GM23248 (cell line): ENCODE results near the gene SYNE2. TPM values are rescaled to one million over a fixed set of nuclear protein-coding genes. Genes with fewer than 3 reads are reported as not detected.
A peak's percentile ranks its signal among the peaks of the same experiment; 100 is the strongest.

ENCODE experiments used
- DNase-seq: peaks from one replicate; pipeline ENCODE4 v3.0.0-alpha.2; 2015
- H2AFZ ChIP-seq: fragments of 200-600 bp; sonication (generic); 2 replicates; pipeline ENCODE4 v1.6.1; 2016; ENCODE audit warnings: antibody characterized with exemption
- H3F3A ChIP-seq: fragments of 200-600 bp; sonication (generic); 2 replicates; pipeline ENCODE4 v1.6.1; 2016; ENCODE audit warnings: mild to moderate bottlenecking, antibody characterized with exemption, mixed run types; ENCODE audit not compliant: insufficient read depth
- H3K27ac ChIP-seq: fragments of 200-600 bp; sonication (generic); 2 replicates; pipeline ENCODE4 v1.5.1; 2016; ENCODE audit warnings: mild to moderate bottlenecking
- H3K27me3 ChIP-seq: fragments of 200-600 bp; sonication (generic); replicated peaks from 2 replicates; pipeline ENCODE4 v1.6.1; 2016; ENCODE audit warnings: mild to moderate bottlenecking; ENCODE audit not compliant: insufficient read depth
- H3K36me3 ChIP-seq: fragments of 200-600 bp; sonication (generic); 2 replicates; pipeline ENCODE4 v1.6.1; 2016; ENCODE audit warnings: low read depth, mild to moderate bottlenecking
- H3K4me1 ChIP-seq: fragments of 200-600 bp; sonication (generic); 2 replicates; pipeline ENCODE4 v1.6.1; 2016; ENCODE audit warnings: mild to moderate bottlenecking; ENCODE audit not compliant: insufficient read depth
- H3K4me2 ChIP-seq: fragments of 200-600 bp; sonication (generic); one replicate; pipeline ENCODE4 v1.6.1; 2016; ENCODE audit warnings: mild to moderate bottlenecking; ENCODE audit not compliant: unreplicated experiment
- H3K4me3 ChIP-seq: fragments of 200-600 bp; sonication (generic); 2 replicates; pipeline ENCODE4 v1.5.1; 2016; ENCODE audit warnings: mild to moderate bottlenecking
- H3K79me2 ChIP-seq: fragments of 200-600 bp; sonication (generic); 2 replicates; pipeline ENCODE4 v1.6.1; 2016; ENCODE audit warnings: mild to moderate bottlenecking; ENCODE audit not compliant: insufficient read depth
- H3K9ac ChIP-seq: fragments of 200-600 bp; sonication (generic); 2 replicates; pipeline ENCODE4 v1.6.1; 2016; ENCODE audit warnings: mild to moderate bottlenecking
- H3K9me2 ChIP-seq: fragments of 200-600 bp; sonication (generic); 2 replicates; pipeline ENCODE4 v1.6.1; 2016; ENCODE audit warnings: mixed run types, mild to moderate bottlenecking, moderate library complexity; ENCODE audit not compliant: insufficient read depth
- H3K9me3 ChIP-seq: fragments of 200-600 bp; sonication (generic); one replicate; pipeline ENCODE4 v1.6.1; 2017; ENCODE audit warnings: low read depth
- H4K20me1 ChIP-seq: fragments of 200-600 bp; sonication (generic); 2 replicates; pipeline ENCODE4 v1.6.0; 2016; ENCODE audit not compliant: insufficient read depth
- EZH2 ChIP-seq: fragments of 200-600 bp; sonication (generic); IDR thresholded peaks from 2 replicates; pipeline ENCODE4 v1.6.1; 2018; ENCODE audit warnings: antibody characterized with exemption, mild to moderate bottlenecking; ENCODE audit not compliant: insufficient read depth, poor library complexity, severe bottlenecking
- EZH2phosphoT487 ChIP-seq: fragments of 200-600 bp; sonication (generic); IDR thresholded peaks from 2 replicates; pipeline ENCODE4 v1.6.1; 2018; ENCODE audit warnings: antibody characterized with exemption, moderate library complexity, mild to moderate bottlenecking, low read depth; ENCODE audit not compliant: insufficient read depth
- WGBS, 2 experiments: methylation state at CpG; one replicate each; pipeline ENCODE4 v1.1.6; 2015 to 2017; ENCODE audit warnings: low lambda C conversion rate in 2 of 2, low coverage in 1 of 2; ENCODE audit errors: missing lambda C conversion rate in 2 of 2; 5-methylcytosine and 5-hydroxymethylcytosine counted together
- in situ Hi-C: fragments of 300-500 bp; cut with MboI; formaldehyde crosslinking; loops from 2 replicates; pipeline ENCODE4 v1.15.0; 2020
- polyA plus RNA-seq: library from polyadenylated mRNA; unstranded; fragments of >200 nt; fragmentation: Nextera tagmentation; extraction: Ambion mirVana; gene quantifications from 2 replicates; pipeline ENCODE4 v1.2.1, GENCODE V29; 2016
- total RNA-seq: library from RNA; depleted of rRNA; stranded (reverse); fragments of >200 nt; shearing (Covaris generic); gene quantifications from 2 replicates; pipeline ENCODE4 v1.2.3, GENCODE V29; 2014

The SYNE2 gene
- total and polyA plus RNA-seq, 2 experiments from 2014 or later = 2.8 to 4.4 TPM

GRCh38 chr14:63893701-63894458 lies 41.1 kb downstream of the SYNE2 start:
- Histone ChIP-seq H4K20me1 (no peaks in the 10 kb centered on the region), H3K27me3 (no peaks in the 10 kb centered on the region), H3K9ac (peak overlapping the region; percentile 12), H3K4me3 (peak overlapping the region; percentile 29), H3F3A (peaks cover 31% of the 10 kb centered on the region), H3K79me2 (no peaks in the 10 kb centered on the region), H2AFZ (peak overlapping the region; percentile 47; the same call in 1 of the 2 replicates), H3K9me3 (no peaks in the 10 kb centered on the region), H3K36me3 (no peaks in the 10 kb centered on the region), H3K9me2 (no peaks in the 10 kb centered on the region), H3K4me1 (peaks cover 28% of the 10 kb centered on the region), H3K27ac (peak overlapping the region; percentile 40; the same call in 1 of the 2 replicates), H3K4me2 (peak overlapping the region; percentile 63)
- 3 to 6% methylated on average over 5 of the region's 5 CpGs for WGBS, 2 experiments
- peak; percentile 80 for DNase-seq
- in situ Hi-C loops = no loop called here
- no peak for TF ChIP-seq EZH2

- Histone ChIP-seq H3K79me2 (no peaks in the 10 kb centered on the region), H3K36me3 (no peaks in the 10 kb centered on the region), H3K9ac (no peak overlapping the region), H3K9me2 (no peaks in the 10 kb centered on the region), H3K9me3 (no peaks in the 10 kb centered on the region), H3K4me2 (no peak overlapping the region), H3F3A (peaks cover 31% of the 10 kb centered on the region), H3K27ac (no peak overlapping the region), H4K20me1 (no peaks in the 10 kb centered on the region), H3K4me1 (peaks cover 28% of the 10 kb centered on the region), H3K27me3 (no peaks in the 10 kb centered on the region), H2AFZ (no peak overlapping the region), H3K4me3 (no peak overlapping the region)
- in situ Hi-C loops = no loop called here
- TF ChIP-seq EZH2phosphoT487 = no peak
- no peak for TF ChIP-seq EZH2
- DNase-seq = no peak
Observed at GRCh38 chr14:63895510-63895909, 42.7 kb downstream of the SYNE2 start.

- Histone ChIP-seq H3K27me3 (no peaks in the 10 kb centered on the region), H4K20me1 (no peaks in the 10 kb centered on the region), H3F3A (peaks cover 31% of the 10 kb centered on the region), H3K9me2 (no peaks in the 10 kb centered on the region), H3K9ac (no peak overlapping the region), H3K27ac (peak overlapping the region; percentile 17), H3K79me2 (no peaks in the 10 kb centered on the region), H3K4me2 (peak overlapping the region; percentile 60), H3K4me3 (no peak overlapping the region; the same call in 1 of the 2 replicates), H3K36me3 (no peaks in the 10 kb centered on the region), H3K9me3 (no peaks in the 10 kb centered on the region), H3K4me1 (peaks cover 31% of the 10 kb centered on the region), H2AFZ (peak overlapping the region; percentile 26)
- in situ Hi-C loops = no loop called here
- no peak for TF ChIP-seq EZH2phosphoT487
- no peak for TF ChIP-seq EZH2
- peak; percentile 72 for DNase-seq
- WGBS, 2 experiments = 6 to 10% methylated on average over 4 of the region's 4 CpGs
Observed at GRCh38 chr14:63896278-63896720, 43.5 kb downstream of the SYNE2 start.

- DNase-seq = peak; percentile 6
- peaks cover 31% of the 10 kb centered on the region for H3F3A ChIP-seq
- H3K27ac ChIP-seq = no peak overlapping the region
- no peak overlapping the region for H2AFZ ChIP-seq
- WGBS, 2 experiments = 76 to 78% methylated on average over 4 of the region's 4 CpGs
- H4K20me1 ChIP-seq = no peaks in the 10 kb centered on the region
- H3K4me1 ChIP-seq = peaks cover 36% of the 10 kb centered on the region
- no peak overlapping the region for H3K4me3 ChIP-seq
- H3K9me3 ChIP-seq = no peaks in the 10 kb centered on the region
- no peak overlapping the region for H3K4me2 ChIP-seq
- no peak for TF ChIP-seq EZH2phosphoT487
- TF ChIP-seq EZH2 = no peak
- no peaks in the 10 kb centered on the region for H3K79me2 ChIP-seq
- H3K36me3 ChIP-seq = no peaks in the 10 kb centered on the region
- H3K9me2 ChIP-seq = no peaks in the 10 kb centered on the region
- in situ Hi-C loops = no loop called here
- H3K27me3 ChIP-seq = no peaks in the 10 kb centered on the region
- no peak overlapping the region for H3K9ac ChIP-seq
Observed at GRCh38 chr14:63897721-63898163, 44.9 kb downstream of the SYNE2 start.
